HG03108 (cell line): ENCODE data around the gene LPGAT1.
A peak's percentile ranks its signal among the peaks of the same experiment; 100 is the strongest.
"Not testable (repeated sequence)": the region's sequence is repeated elsewhere in the genome, so short reads cannot be mapped to it uniquely, and the experiment has no call there.

ENCODE experiments used
- ATAC-seq: cut with Tn5 transposase; IDR thresholded peaks from one replicate; pipeline ENCODE4 v1.9.1; 2021; ENCODE audit warnings: moderate library complexity; ENCODE audit not compliant: unreplicated experiment

The LPGAT1 gene

GRCh38 chr1:211705467-211706091, 125.0 kb downstream of the LPGAT1 start:
- no peak for ATAC-seq

GRCh38 chr1:211704543-211704942, 126.0 kb downstream of the LPGAT1 start:
- ATAC-seq: no peak

- no peak for ATAC-seq
Observed at GRCh38 chr1:211703812-211704537, 126.6 kb downstream of the LPGAT1 start.

GRCh38 chr1:211701733-211702132, 128.8 kb downstream of the LPGAT1 start:
- no peak for ATAC-seq

GRCh38 chr1:211699059-211699458, 131.5 kb downstream of the LPGAT1 start:
- no peak for ATAC-seq

- ATAC-seq: peak; percentile 39
Observed at GRCh38 chr1:211698161-211699026, 132.2 kb downstream of the LPGAT1 start.

GRCh38 chr1:211697356-211697755, 133.2 kb downstream of the LPGAT1 start:
- ATAC-seq: peak; percentile 81

GRCh38 chr1:211695135-211695816, 135.3 kb downstream of the LPGAT1 start:
- no peak for ATAC-seq

- ATAC-seq: not testable (repeated sequence)
Observed at GRCh38 chr1:211693911-211694310, 136.7 kb downstream of the LPGAT1 start.
